COLO829 (cell line): ENCODE data around the gene TPSG1.

Experiments
- DNase-seq: peaks from one replicate; pipeline ENCODE4 v3.0.0; 2012; ENCODE audit warnings: low spot score

The TPSG1 gene

GRCh38 chr16:1176280-1176897 is 48.7 kb downstream of the TPSG1 start:
- no peak for DNase-seq

DNA sequence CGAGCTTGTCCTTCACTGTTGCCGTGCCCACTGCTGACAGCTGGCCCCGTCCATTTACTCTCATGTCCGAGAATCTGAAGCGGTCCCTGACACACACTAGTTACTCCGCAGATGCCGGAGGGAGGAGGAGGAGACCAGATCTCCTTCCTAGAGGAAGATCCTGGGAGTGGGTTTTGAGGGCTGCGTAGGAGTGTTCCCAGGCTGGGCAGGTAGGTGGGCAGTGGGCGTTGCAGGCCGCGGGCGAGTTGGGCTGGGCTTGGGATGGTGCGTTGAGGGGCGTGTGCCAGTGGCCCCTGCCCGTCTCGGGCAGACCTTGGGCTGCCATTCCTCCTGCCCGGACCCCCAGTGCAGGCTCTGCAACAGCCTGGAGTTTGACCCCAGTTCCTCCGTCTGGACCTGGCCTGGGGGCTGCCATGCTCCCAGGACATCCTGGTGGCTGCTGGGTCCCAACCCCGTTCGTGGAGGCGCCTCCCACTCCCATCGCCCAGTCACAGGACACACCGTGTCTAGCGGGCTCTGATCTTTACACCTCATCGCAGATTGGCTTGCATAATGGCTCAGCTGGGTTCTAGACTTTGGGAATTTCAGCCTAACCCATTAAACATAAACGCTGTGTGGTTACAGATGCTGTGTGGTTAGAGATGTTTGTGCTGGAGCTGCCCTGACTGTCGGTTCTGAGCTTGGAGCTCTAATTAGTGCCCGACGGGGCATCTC is 49.3 kb downstream of the TPSG1 start:
- DNase-seq, result no peak

- DNase-seq, result no peak
Observed at GRCh38 chr16:1174477-1175357, 50.4 kb downstream of the TPSG1 start.

DNA sequence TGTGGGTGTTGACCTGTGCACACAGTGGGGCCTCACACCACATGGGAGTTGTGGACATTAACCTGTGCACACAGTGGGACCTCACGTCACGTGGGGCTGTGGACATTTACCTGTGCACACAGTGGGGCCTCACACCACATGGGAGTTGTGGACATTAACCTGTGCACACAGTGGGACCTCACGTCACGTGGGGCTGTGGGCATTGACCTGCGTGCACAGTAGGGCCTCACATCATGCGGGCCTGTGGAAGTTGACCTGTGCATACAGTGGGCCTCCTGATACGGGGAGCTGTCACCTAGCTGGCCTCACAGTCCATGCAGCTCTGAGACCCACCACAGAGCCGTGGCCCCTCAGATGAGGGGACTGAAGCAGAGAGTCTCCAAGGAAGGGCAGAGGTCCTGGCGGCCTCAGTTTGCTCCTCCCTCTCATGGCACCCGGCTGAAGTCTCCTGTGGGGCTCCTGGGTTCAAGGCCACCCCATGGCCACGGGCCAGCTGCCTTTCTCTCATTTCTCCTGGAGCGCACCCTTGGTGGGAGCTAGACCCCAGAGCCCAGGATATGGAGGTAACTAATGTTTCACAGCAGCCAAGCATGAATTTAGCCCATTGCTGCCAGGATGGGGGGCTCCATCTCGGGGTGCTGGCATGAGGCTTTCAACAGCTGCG is 51.1 kb downstream of the TPSG1 start:
- DNase-seq, result no peak

- no peak for DNase-seq
Observed at GRCh38 chr16:1172651-1173050, 52.4 kb downstream of the TPSG1 start.

- no peak for DNase-seq
Observed at GRCh38 chr16:1171854-1172428, 53.1 kb downstream of the TPSG1 start.
